Endothelial cell of umbilical vein (primary cell): ENCODE results near the gene ADCY7. TPM values are rescaled to one million over a fixed set of nuclear protein-coding genes. Genes with fewer than 3 reads are reported as not detected.

Experiments used
- BruUV-seq: library from RNA; stranded (reverse); fragments of 400-500 nt; replicated peaks from 2 replicates; lab custom pipeline; 2021; lab: Mats Ljungman, UMichigan
- CTCF ChIA-PET: fragments of 300-600, 350-600 bp; sonication (Branson Sonifier 250); formaldehyde crosslinking; loops from one replicate; lab custom pipeline; 2021; ENCODE audit warnings: antibody characterized with exemption, inconsistent platforms; lab: Charles Lee
- POLR2A ChIA-PET: fragments of 300-600, 350-600 bp; sonication (Branson Sonifier 250); formaldehyde crosslinking; loops from one replicate; lab custom pipeline; 2021; ENCODE audit warnings: antibody characterized with exemption, inconsistent platforms; lab: Charles Lee
- DNase-seq: peaks from one replicate; pipeline ENCODE4 v3.0.0-alpha.2; 2011; ENCODE audit warnings: low read depth, low spot score
- FAIRE-seq: peaks from 2 replicates; lab custom pipeline; 2011; peaks lifted over from hg19 to GRCh38; lab: Jason Lieb, UNC
- H2AFZ ChIP-seq: 2 replicates; pipeline ENCODE4 v1.6.0; 2012; ENCODE audit warnings: low read depth, low read length, control low read depth, inconsistent platforms
- H3K27ac ChIP-seq: 2 replicates; pipeline ENCODE4 v1.5.1; 2011; ENCODE audit warnings: low read depth, mild to moderate bottlenecking, control low read depth, low read length, moderate library complexity; ENCODE audit not compliant: insufficient read depth
- H3K27me3 ChIP-seq, 2 experiments: 2 replicates each; pipeline versions ENCODE4 v1.6.0 to v1.6.1; 2011; ENCODE audit warnings: low read length in 2 of 2, mixed read lengths in 1 of 2; ENCODE audit not compliant: control insufficient read depth in 2 of 2, insufficient read depth in 2 of 2
- H3K36me3 ChIP-seq, 2 experiments: 2 replicates in 1 of 2; 3 replicates in 1 of 2; pipeline ENCODE4 v1.5.1; 2011; ENCODE audit warnings: low read length in 2 of 2, mild to moderate bottlenecking in 1 of 2, moderate library complexity in 1 of 2; ENCODE audit not compliant: control insufficient read depth in 2 of 2, insufficient read depth in 2 of 2; ENCODE audit errors: extremely low read depth in 1 of 2
- H3K4me1 ChIP-seq: 3 replicates; pipeline ENCODE4 v1.5.1; 2011; ENCODE audit warnings: mild to moderate bottlenecking, low read length; ENCODE audit not compliant: control insufficient read depth, insufficient read depth; ENCODE audit errors: extremely low read depth
- H3K4me2 ChIP-seq: 2 replicates; pipeline ENCODE4 v1.6.1; 2011; ENCODE audit warnings: low read length, control low read depth, mixed read lengths; ENCODE audit not compliant: insufficient read depth
- H3K4me3 ChIP-seq, 3 experiments: fragments of 200-600 bp in 1 of 3; sonication (generic), shearing (Covaris generic) in 1 of 3; replicated peaks in 1 of 3; 2 replicates each; pipeline ENCODE4 v1.5.1; 2011 to 2016; ENCODE audit warnings: control low read depth in 3 of 3, low read length in 3 of 3, mild to moderate bottlenecking in 2 of 3, inconsistent platforms in 1 of 3, low read depth in 1 of 3, moderate library complexity in 1 of 3; ENCODE audit not compliant: insufficient read depth in 1 of 3
- H3K79me2 ChIP-seq: 2 replicates; pipeline ENCODE4 v1.6.0; 2012; ENCODE audit warnings: low read length, inconsistent platforms; ENCODE audit not compliant: control insufficient read depth, insufficient read depth
- H3K9ac ChIP-seq: replicated peaks from 2 replicates; pipeline ENCODE3; 2011; ENCODE audit warnings: low read length, control low read depth; ENCODE audit not compliant: insufficient read depth; ENCODE audit errors: extremely low read depth
- H3K9me1 ChIP-seq: replicated peaks from 3 replicates; pipeline ENCODE4 v1.6.0; 2011; ENCODE audit warnings: mild to moderate bottlenecking, low read length; ENCODE audit not compliant: control insufficient read depth, insufficient read depth; ENCODE audit errors: extremely low read depth
- H3K9me3 ChIP-seq: replicated peaks from 2 replicates; pipeline ENCODE4 v1.5.1; 2012; ENCODE audit warnings: low read length, inconsistent platforms; ENCODE audit not compliant: control insufficient read depth, insufficient read depth
- H4K20me1 ChIP-seq: replicated peaks from 2 replicates; pipeline ENCODE3; 2011; ENCODE audit warnings: mild to moderate bottlenecking, low read length; ENCODE audit not compliant: control insufficient read depth, insufficient read depth; ENCODE audit errors: extremely low read depth
- CTCF ChIP-seq, 2 donors: IDR thresholded peaks; 1 replicate in 1 of 2; 2 replicates in 1 of 2; pipeline ENCODE4 v1.5.1; 2011; ENCODE audit warnings: low read length in 2 of 2, mild to moderate bottlenecking in 2 of 2, moderate library complexity in 2 of 2, control low read depth in 1 of 2, inconsistent platforms in 1 of 2, low read depth in 1 of 2; ENCODE audit not compliant: insufficient read depth in 1 of 2; ENCODE audit errors: extremely low read depth in 1 of 2
- GATA2 ChIP-seq: IDR thresholded peaks from 2 replicates; pipeline ENCODE4 v1.7.0; 2011; ENCODE audit warnings: low read depth, mild to moderate bottlenecking, moderate library complexity, mixed read lengths, low read length; ENCODE audit not compliant: insufficient read length, insufficient read depth
- JUN ChIP-seq: IDR thresholded peaks from 2 replicates; pipeline ENCODE4 v1.6.1; 2011; ENCODE audit warnings: borderline replicate concordance, low read depth; ENCODE audit not compliant: insufficient read length, insufficient read depth
- MAX ChIP-seq: IDR thresholded peaks from 2 replicates; pipeline ENCODE4 v1.6.1; 2011; ENCODE audit not compliant: insufficient read depth, insufficient read length
- MYC ChIP-seq: IDR thresholded peaks from one replicate; pipeline ENCODE4 v1.6.1; 2011; ENCODE audit warnings: mild to moderate bottlenecking, low read depth, low read length
- POLR2A ChIP-seq: IDR thresholded peaks from 2 replicates; pipeline ENCODE4 v1.6.1; 2012; ENCODE audit warnings: low read depth, mild to moderate bottlenecking, control low read depth, low read length
- POLR2AphosphoS5 ChIP-seq: IDR thresholded peaks from 2 replicates; pipeline ENCODE4 v1.6.1; 2012; ENCODE audit warnings: low read depth, mild to moderate bottlenecking, control low read depth, low read length, moderate library complexity; ENCODE audit not compliant: insufficient read depth
- dilution Hi-C: fragments of 300-500 bp; cut with MboI; formaldehyde crosslinking; loops from one replicate; pipeline ENCODE4 v1.15.0; 2019; ENCODE audit warnings: low sequenced_read_pairs; ENCODE audit not compliant: extremely low pct_ligation_motif_present
- intact Hi-C: fragments of 100-400 bp; cut with micrococcal nuclease; formaldehyde crosslinking; loops from one replicate; pipeline ENCODE4 v1.10.0; 2022
- polyA plus RNA-seq, 4 experiments: library from polyadenylated mRNA; depleted of rRNA in 3 of 4; stranded (reverse) in 3 of 4; unstranded in 1 of 4; fragments of >200 nt; gene quantifications; 2 replicates each; pipeline versions ENCODE4 v1.2.1 to v1.2.3, GENCODE V29; 2011 to 2012; ENCODE audit warnings: missing spikeins in 1 of 4
- total RNA-seq: library from RNA; stranded (reverse); gene quantifications from 2 replicates; pipeline ENCODE4 v1.2.3, GENCODE V29; 2021

Gene ADCY7
- total and polyA plus RNA-seq, 2 donors (not counting 3 experiments of a cell fraction or from before 2014, with no cell fraction given), result 3.5 to 9.3 TPM

- Histone ChIP-seq H2AFZ (no peak overlapping the region), H3K4me1 (no peaks in the 10 kb centered on the region), H3K4me2 (no peak overlapping the region), H4K20me1 (no peaks in the 10 kb centered on the region), H3K4me3 (no peak overlapping the region), H3K27ac (no peak overlapping the region), H3K9me1 (no peaks in the 10 kb centered on the region), H3K36me3 (no peaks in the 10 kb centered on the region), H3K9me3 (no peaks in the 10 kb centered on the region), H3K9ac (no peak overlapping the region), H3K27me3 (no peaks in the 10 kb centered on the region), H3K79me2 (no peaks in the 10 kb centered on the region)
- dilution Hi-C loops, result no loop called here
- no TSS peak for BruUV-seq
- POLR2A ChIA-PET, result no interaction called here
- TF ChIP-seq POLR2AphosphoS5 (no peak), GATA2 (no peak), MYC (no peak), MAX (no peak), JUN (no peak), CTCF (IDR thresholded peaks at IDR 0.05; ENCODE audit: extremely low read depth in 1 of 2, insufficient read depth in 1 of 2, low read depth in 1 of 2, low read length in 2 of 2) (no peak), POLR2A (no peak)
- DNase-seq (no peak), FAIRE-seq (no peak)
- intact Hi-C loops, result no loop called here
- CTCF ChIA-PET, result interaction anchor here (0.8 kb wide), 1 partner anchor 56 kb away, joined by 4 read pairs; no protein-coding TSS in a partner anchor
Observed at GRCh38 chr16:50298591-50299507, 32.5 kb downstream of the ADCY7 start.
